ENCODE measurements around the gene ACTL10.

- no peak for TF ChIP-seq CTCF (IDR thresholded peaks at IDR 0.05)
- no peak for TF ChIP-seq POLR2A (IDR thresholded peaks at IDR 0.05)
Observed at GRCh38 chr20:33711446-33711738, 44.6 kb downstream of the ACTL10 start.
